ENCODE results near the gene AFP. TPM values are rescaled to one million over a fixed set of nuclear protein-coding genes. Genes with fewer than 3 reads are reported as not detected.

Gene AFP
- total and polyA plus RNA-seq, 2 of the 13 experiments (the other 11 are each of a cell fraction or from before 2014, with no cell fraction given), result 9,434 to 13,105 TPM

DNA sequence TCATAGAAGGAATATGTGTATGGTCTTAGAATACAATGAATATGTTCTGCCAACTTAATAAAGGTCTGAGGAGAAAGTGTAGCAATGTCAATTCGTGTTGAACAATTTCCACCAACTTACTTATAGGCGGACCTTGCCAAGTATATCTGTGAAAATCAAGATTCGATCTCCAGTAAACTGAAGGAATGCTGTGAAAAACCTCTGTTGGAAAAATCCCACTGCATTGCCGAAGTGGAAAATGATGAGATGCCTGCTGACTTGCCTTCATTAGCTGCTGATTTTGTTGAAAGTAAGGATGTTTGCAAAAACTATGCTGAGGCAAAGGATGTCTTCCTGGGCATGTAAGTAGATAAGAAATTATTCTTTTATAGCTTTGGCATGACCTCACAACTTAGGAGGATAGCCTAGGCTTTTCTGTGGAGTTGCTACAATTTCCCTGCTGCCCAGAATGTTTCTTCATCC lies 22.7 kb upstream of the AFP start (continued):
- TF ChIP-seq, protein P1, sequence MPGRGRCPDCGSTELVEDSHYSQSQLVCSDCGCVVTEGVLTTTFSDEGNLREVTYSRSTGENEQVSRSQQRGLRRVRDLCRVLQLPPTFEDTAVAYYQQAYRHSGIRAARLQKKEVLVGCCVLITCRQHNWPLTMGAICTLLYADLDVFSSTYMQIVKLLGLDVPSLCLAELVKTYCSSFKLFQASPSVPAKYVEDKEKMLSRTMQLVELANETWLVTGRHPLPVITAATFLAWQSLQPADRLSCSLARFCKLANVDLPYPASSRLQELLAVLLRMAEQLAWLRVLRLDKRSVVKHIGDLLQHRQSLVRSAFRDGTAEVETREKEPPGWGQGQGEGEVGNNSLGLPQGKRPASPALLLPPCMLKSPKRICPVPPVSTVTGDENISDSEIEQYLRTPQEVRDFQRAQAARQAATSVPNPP (CRISPR knock-in tag; IDR thresholded peaks at IDR 0.05), result peak; percentile 23; the same call in 1 of the 2 replicates
- TF ChIP-seq, protein P2, sequence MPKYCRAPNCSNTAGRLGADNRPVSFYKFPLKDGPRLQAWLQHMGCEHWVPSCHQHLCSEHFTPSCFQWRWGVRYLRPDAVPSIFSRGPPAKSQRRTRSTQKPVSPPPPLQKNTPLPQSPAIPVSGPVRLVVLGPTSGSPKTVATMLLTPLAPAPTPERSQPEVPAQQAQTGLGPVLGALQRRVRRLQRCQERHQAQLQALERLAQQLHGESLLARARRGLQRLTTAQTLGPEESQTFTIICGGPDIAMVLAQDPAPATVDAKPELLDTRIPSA (CRISPR knock-in tag; IDR thresholded peaks at IDR 0.05; ENCODE audit: borderline replicate concordance), result no peak
- no peak for TF ChIP-seq PHB2 (IDR thresholded peaks at IDR 0.05; ENCODE audit: partially characterized antibody)
- no peak for TF ChIP-seq ZSCAN25 (CRISPR knock-in tag; IDR thresholded peaks at IDR 0.05)
- 0 out of 2 replicates have a peak, but pooled peaks have one; percentile 31 for TF ChIP-seq ZFAT (CRISPR knock-in tag; conservative IDR thresholded peaks at IDR 0.05)
- TF ChIP-seq, protein P3, sequence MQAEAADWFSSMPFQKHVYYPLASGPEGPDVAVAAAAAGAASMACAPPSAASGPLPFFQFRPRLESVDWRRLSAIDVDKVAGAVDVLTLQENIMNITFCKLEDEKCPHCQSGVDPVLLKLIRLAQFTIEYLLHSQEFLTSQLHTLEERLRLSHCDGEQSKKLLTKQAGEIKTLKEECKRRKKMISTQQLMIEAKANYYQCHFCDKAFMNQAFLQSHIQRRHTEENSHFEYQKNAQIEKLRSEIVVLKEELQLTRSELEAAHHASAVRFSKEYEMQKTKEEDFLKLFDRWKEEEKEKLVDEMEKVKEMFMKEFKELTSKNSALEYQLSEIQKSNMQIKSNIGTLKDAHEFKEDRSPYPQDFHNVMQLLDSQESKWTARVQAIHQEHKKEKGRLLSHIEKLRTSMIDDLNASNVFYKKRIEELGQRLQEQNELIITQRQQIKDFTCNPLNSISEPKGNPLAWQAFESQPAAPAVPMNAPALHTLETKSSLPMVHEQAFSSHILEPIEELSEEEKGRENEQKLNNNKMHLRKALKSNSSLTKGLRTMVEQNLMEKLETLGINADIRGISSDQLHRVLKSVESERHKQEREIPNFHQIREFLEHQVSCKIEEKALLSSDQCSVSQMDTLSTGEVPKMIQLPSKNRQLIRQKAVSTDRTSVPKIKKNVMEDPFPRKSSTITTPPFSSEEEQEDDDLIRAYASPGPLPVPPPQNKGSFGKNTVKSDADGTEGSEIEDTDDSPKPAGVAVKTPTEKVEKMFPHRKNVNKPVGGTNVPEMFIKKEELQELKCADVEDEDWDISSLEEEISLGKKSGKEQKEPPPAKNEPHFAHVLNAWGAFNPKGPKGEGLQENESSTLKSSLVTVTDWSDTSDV (CRISPR knock-in tag; IDR thresholded peaks at IDR 0.05), result no peak
- TF ChIP-seq MXD4 (CRISPR knock-in tag; IDR thresholded peaks at IDR 0.05), result no peak
- TF ChIP-seq SATB2 (CRISPR knock-in tag; IDR thresholded peaks at IDR 0.05), result peak; percentile 88; the same call in 1 of the 2 replicates
- TF ChIP-seq ZNF766 (CRISPR knock-in tag; IDR thresholded peaks at IDR 0.05; ENCODE audit: borderline replicate concordance), result 0 out of 2 replicates have a peak, but pooled peaks have one; percentile 22
- no peak for TF ChIP-seq RARA (CRISPR knock-in tag; IDR thresholded peaks at IDR 0.05)
- peak; percentile 58; the same call in 1 of the 2 replicates for TF ChIP-seq TOE1 (CRISPR knock-in tag; IDR thresholded peaks at IDR 0.05)
- no peak for TF ChIP-seq ZNF614 (CRISPR knock-in tag; IDR thresholded peaks at IDR 0.05; ENCODE audit: borderline replicate concordance)
- TF ChIP-seq, protein P4, sequence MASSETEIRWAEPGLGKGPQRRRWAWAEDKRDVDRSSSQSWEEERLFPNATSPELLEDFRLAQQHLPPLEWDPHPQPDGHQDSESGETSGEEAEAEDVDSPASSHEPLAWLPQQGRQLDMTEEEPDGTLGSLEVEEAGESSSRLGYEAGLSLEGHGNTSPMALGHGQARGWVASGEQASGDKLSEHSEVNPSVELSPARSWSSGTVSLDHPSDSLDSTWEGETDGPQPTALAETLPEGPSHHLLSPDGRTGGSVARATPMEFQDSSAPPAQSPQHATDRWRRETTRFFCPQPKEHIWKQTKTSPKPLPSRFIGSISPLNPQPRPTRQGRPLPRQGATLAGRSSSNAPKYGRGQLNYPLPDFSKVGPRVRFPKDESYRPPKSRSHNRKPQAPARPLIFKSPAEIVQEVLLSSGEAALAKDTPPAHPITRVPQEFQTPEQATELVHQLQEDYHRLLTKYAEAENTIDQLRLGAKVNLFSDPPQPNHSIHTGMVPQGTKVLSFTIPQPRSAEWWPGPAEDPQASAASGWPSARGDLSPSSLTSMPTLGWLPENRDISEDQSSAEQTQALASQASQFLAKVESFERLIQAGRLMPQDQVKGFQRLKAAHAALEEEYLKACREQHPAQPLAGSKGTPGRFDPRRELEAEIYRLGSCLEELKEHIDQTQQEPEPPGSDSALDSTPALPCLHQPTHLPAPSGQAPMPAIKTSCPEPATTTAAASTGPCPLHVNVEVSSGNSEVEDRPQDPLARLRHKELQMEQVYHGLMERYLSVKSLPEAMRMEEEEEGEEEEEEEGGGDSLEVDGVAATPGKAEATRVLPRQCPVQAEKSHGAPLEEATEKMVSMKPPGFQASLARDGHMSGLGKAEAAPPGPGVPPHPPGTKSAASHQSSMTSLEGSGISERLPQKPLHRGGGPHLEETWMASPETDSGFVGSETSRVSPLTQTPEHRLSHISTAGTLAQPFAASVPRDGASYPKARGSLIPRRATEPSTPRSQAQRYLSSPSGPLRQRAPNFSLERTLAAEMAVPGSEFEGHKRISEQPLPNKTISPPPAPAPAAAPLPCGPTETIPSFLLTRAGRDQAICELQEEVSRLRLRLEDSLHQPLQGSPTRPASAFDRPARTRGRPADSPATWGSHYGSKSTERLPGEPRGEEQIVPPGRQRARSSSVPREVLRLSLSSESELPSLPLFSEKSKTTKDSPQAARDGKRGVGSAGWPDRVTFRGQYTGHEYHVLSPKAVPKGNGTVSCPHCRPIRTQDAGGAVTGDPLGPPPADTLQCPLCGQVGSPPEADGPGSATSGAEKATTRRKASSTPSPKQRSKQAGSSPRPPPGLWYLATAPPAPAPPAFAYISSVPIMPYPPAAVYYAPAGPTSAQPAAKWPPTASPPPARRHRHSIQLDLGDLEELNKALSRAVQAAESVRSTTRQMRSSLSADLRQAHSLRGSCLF (CRISPR knock-in tag; IDR thresholded peaks at IDR 0.05; ENCODE audit: borderline replicate concordance), result 0 out of 2 replicates have a peak, but pooled peaks have one; percentile 56
- no peak for TF ChIP-seq KDM1A (CRISPR knock-in tag; IDR thresholded peaks at IDR 0.05)
- no peak for TF ChIP-seq TCF7 (IDR thresholded peaks at IDR 0.05; ENCODE audit: low read depth)
- no peak for TF ChIP-seq SRY (CRISPR knock-in tag; IDR thresholded peaks at IDR 0.05)
- 0 out of 2 replicates have a peak, but pooled peaks have one; percentile 25 for TF ChIP-seq ISL2 (CRISPR knock-in tag; IDR thresholded peaks at IDR 0.05)
- TF ChIP-seq HOXA5 (CRISPR knock-in tag; IDR thresholded peaks at IDR 0.05), result peak; percentile 50; the same call in 1 of the 2 replicates
- TF ChIP-seq ZNF879 (CRISPR knock-in tag; IDR thresholded peaks at IDR 0.05), result no peak
- peak; percentile 51; the same call in 1 of the 2 replicates for TF ChIP-seq ZNF777 (CRISPR knock-in tag; IDR thresholded peaks at IDR 0.05)
- TF ChIP-seq KMT2A (CRISPR knock-in tag; IDR thresholded peaks at IDR 0.05), result no peak
